Activated effector memory CD4-positive, alpha-beta T cell treated with anti-CD3 and anti-CD28 coated beads, Interleukin-2, amount 50 U/mL, for 16 hours (primary cell): Measurements from ENCODE around the gene CCNQ.

Experiments used
- DNase-seq: peaks from one replicate; pipeline ENCODE4 v3.0.0-alpha.2; 2020

Gene CCNQ

DNA sequence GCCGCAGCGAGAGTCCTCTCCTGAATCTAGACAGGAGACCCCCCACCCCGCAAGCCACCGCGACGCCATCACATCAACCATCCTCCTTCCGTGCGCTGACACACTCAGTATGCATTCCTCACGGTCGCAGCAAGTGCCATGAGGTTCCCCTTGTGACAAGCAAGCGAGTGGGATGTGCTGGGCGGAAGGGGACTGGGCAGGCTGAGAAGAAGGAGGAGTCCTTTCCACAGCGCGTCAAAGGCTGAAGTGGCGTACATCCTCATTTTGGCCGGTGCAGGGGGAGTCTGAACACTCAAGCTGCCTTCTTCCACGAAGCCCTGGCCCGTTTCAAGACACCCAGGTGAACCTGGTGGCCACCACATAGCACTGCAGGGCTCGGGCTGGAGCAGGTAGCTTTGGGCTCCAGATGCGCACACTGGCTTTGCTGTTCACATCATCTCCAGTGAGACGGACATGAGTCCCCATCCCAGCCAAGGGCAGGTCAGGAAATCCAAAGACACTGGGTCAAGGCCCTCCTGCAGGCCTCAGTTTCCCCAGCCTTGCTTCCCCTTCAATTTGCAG is 30.4 kb downstream of the CCNQ start:
- DNase-seq = no peak

DNA sequence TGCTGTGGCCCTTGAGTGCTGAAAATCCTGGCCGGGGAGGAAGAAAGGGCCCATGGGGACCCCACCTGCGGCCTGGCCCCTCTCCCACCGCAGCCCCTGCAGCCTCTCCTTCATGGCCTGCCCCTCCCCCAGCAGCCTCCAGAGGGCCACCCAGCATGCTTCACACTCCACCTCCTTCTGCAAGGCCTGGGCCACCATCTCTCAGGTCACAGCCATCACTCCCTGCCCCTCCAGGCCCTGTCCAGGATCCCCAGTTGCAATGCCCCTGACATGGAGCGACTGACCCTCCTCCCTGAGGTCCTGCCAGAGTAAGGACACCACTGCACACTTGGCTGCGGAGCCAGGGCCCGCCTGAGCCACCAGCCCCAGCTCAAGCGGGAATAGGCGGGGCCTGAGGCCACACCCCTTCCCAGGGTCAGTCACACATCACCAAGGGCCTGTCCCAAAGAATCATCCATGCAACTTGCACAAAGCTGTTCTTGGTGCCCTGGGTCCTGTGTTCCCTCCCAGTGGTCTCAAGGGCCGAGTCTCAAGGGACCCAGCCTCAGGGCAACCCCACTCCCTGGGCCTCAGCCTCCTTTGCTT is 32.9 kb downstream of the CCNQ start:
- no peak for DNase-seq

DNA sequence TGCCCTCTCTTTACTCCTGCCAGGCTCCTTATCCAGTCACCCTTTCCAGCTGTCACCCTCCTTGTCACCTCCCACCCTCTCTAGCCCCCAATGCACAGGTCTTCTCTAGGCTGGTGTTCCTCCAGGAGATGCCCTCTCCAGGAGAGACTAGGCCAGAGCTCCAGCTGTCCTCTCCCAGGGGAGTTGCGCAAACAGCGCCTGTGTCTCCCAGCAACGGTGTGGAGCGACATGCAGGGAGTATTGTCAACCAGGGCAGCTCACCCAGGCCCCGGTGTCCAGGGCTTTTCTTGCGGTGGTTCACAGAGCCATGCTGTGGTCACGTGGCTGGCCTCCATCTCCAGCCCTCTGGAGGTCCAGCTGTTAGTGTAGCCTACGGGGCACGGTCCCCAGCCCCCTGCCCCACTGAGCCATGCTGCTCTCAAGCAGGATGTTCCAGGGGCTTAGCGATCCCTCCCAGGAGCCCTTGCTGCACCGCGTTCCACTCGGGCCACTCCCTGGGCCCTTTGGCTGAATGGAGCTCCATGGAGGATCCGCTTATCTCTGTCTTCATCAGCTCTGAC is 34.8 kb downstream of the CCNQ start:
- no peak for DNase-seq

DNA sequence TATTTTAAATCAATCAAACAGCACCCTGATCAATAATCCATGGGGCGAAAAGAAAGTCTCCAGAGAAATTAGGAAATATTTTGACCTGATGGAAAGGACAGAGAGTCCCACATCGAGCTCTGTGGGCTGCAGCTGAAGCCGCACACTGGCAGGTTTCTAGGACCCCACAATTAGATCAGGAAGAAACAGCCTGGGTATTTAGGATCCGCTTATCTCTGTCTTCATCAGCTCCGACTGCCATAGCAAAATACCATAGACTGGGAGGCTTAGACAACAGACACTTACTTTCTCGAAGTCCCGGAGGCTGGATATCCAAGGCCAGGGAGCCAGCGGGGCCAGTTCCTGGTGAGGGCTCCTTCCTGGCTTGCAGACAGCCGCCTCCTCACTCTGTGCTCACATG is 36.4 kb downstream of the CCNQ start:
- no peak for DNase-seq

DNA sequence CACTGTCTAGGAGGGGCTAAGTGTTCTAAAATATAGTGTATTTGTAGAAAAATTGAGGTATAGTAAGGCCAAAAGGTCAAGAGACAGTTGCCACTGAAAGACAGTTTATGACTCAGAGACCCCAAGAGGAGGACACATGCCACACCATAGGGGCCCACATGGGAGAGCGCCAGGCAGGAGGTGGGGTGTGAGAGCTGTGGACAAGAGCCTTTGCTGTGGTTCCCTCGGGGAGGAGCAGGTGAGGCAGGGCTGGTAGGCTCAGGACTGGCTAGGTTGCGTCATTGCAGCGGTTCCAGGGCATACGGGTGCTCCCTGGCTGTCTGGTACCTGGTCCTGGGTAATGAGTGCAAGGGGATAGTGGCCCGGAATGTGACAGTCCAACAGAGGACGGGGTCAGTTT is 37.6 kb downstream of the CCNQ start:
- no peak for DNase-seq

DNA sequence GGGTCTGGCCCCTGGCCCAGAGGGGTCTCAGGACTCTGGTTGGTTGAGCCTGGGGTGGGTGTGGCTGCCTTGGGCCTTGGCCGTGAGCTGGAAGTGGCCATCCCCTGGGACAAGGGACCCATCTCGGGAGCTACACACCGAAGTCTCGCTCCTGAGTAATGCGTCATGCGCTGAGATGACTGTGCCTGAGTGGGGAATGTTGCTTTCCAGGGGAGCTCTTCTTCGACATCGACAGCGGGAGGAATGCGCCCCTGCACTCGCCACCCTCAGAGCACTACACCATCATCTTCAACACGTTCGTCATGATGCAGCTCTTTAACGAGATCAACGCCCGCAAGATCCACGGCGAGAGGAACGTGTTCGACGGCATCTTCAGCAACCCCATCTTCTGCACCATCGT is 38.5 kb downstream of the CCNQ start:
- no peak for DNase-seq

- DNase-seq = no peak
These were observed 38.9 kb downstream of the CCNQ start for GRCh38 chrX:153560000-153560399.

- no peak for DNase-seq
These were observed 41.2 kb downstream of the CCNQ start for GRCh38 chrX:153557618-153558355.

DNA sequence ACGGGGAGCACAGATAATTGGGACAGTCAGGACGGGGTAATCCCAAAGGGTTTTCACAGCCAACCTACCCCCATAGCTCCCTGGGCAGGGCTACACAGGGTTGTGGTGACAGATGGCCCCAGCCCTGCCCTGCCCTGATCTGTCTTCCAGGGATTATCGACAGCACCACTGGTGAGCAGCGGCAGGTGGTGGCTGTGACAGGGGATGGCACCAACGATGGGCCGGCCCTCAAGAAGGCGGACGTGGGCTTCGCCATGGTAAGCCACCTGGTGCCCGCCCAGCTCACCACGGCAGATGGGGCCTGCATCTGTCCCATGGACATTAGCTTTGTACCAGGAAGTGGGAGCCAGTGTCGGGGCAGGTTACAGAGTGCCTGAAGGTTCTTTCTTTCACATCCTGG is 42.2 kb downstream of the CCNQ start:
- no peak for DNase-seq

- DNase-seq = peak; percentile 81
These were observed 44.3 kb downstream of the CCNQ start for GRCh38 chrX:153554519-153555167.

DNA sequence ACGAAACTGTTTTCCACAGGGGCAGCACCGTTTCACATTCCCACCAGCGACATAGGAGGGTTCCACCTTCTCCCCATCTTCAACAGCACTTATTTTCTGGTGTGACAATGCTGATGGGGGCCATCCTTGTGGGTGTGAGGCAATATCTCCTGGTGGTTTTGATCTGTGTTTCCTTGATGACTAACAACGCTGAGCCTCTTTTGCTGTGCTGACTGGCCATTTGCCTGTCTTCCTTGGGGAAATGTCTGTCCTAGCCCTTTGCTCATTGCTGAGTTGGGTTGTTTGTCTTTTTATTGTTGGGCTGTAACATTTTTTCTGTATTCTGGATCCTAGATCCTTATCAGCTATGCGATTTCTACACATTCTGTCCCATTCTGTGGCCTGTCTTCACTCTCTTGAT is 47.8 kb downstream of the CCNQ start:
- DNase-seq = no peak

GRCh38 chrX:153549807-153550206 is 49.1 kb downstream of the CCNQ start:
- no peak for DNase-seq

- no peak for DNase-seq
These were observed 49.7 kb downstream of the CCNQ start for GRCh38 chrX:153549231-153549630.

- DNase-seq = no peak
These were observed 51.7 kb downstream of the CCNQ start for GRCh38 chrX:153547195-153547594.

DNA sequence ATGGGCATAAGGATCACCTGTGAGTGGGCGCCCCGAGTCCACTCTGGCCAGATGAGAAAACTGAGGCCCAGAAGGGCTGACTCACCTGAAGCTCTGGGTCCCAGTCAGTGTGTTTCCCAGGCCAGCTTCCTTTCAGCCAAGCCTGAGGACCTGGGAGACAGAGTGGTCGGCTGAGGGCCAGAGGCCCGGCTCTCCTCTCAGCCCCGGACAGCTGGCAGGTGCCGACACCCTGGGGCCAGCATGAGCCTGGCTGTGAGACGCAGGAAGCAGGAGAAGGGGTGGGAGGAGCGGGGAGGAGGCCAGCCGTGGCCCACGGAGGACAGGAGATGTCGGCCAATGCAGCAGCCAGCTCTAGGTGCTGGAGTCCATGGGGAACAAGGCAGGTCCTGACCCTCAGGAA is 52.6 kb downstream of the CCNQ start:
- no peak for DNase-seq

- DNase-seq = no peak
These were observed 54.2 kb downstream of the CCNQ start for GRCh38 chrX:153544727-153545126.

GRCh38 chrX:153539979-153540358 is 59.0 kb downstream of the CCNQ start:
- DNase-seq = no peak

DNA sequence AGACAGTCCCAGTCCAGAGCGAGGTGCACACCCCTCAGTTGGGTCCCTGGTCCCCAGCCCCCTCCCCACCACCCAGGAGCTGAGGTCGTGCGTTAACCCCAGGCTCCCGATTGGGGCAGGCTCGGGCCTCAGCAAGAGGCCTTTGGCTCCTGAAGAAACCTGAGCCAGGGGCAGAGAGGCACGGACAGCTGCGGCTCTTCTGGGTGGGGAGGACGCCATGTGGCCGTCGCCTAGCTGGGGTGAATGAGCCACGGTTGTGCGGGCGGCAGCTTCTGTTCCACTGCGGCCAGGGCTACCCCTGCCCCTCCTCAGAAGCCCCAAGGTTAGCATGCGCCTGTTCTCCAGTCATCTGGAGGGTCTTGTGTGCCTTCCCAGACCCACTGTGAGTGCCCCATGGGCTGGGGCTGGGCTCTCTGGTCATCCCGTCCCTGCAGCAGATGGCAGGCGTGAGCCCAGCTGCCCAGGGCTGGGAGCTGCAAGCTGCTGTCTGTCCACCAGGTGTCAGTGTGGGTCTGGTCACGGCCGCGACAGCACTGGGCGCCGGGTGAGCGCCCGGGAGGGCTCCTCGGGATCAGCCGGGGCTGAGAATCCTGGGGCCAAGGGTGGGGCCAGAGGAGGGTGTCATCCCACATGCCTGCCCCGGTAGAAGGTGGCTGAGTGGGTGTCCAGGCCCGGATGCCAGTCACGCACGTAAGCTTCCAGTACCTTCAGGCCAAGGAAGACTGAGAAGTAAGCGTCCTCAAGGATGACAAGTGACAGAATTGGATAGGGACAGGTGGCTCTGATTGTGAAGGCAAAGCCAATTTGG is 59.6 kb downstream of the CCNQ start:
- peak; percentile 83 for DNase-seq

- no peak for DNase-seq
These were observed 60.5 kb downstream of the CCNQ start for GRCh38 chrX:153538424-153538823.
